ENCODE measurements around the gene LIN54.
"Not testable (repeated sequence)": the region's sequence is repeated elsewhere in the genome, so short reads cannot be mapped to it uniquely, and the experiment has no call there.

The LIN54 gene

GRCh38 chr4:83010522-83011318 is at the start of gene LIN54:
Gene LIN54 (minus strand): TSS chr4:83010823. CDS start chr4:82984844, 25,979 bp downstream.
- peak; percentile 59 for DNase-seq

GRCh38 chr4:83054928-83055327 is 44.3 kb upstream of the LIN54 start:
- DNase-seq: no peak

- not testable (repeated sequence) for DNase-seq
Observed at GRCh38 chr4:83048781-83049180, 38.2 kb upstream of the LIN54 start.

GRCh38 chr4:83046693-83047473 is 36.3 kb upstream of the LIN54 start:
- no peak for DNase-seq

GRCh38 chr4:83043801-83044407 is 33.3 kb upstream of the LIN54 start:
- no peak for DNase-seq

- not testable (repeated sequence) for DNase-seq
Observed at GRCh38 chr4:83043157-83043556, 32.5 kb upstream of the LIN54 start.

- no peak for DNase-seq
Observed at GRCh38 chr4:83040269-83040668, 29.6 kb upstream of the LIN54 start.

- DNase-seq: no peak
Observed at GRCh38 chr4:83036991-83037665, 26.5 kb upstream of the LIN54 start.

- DNase-seq: peak; percentile 40
Observed at GRCh38 chr4:83034630-83035494, 24.2 kb upstream of the LIN54 start, which contains the start of gene COPS4. Gene COPS4 (plus strand): TSS chr4:83035183. CDS start chr4:83035225, 42 bp downstream.

GRCh38 chr4:83029688-83030087 is 19.1 kb upstream of the LIN54 start:
- no peak for DNase-seq

GRCh38 chr4:83028976-83029375 is 18.4 kb upstream of the LIN54 start:
- no peak for DNase-seq

- DNase-seq: no peak
Observed at GRCh38 chr4:83025563-83025962, 14.9 kb upstream of the LIN54 start.

- DNase-seq: no peak
Observed at GRCh38 chr4:83024233-83024632, 13.6 kb upstream of the LIN54 start.

- not testable (repeated sequence) for DNase-seq
Observed at GRCh38 chr4:83023599-83023998, 13.0 kb upstream of the LIN54 start.

GRCh38 chr4:83022724-83023450 is 12.3 kb upstream of the LIN54 start:
- DNase-seq: no peak

GRCh38 chr4:83019794-83020494 is 9.3 kb upstream of the LIN54 start:
- no peak for DNase-seq

GRCh38 chr4:83013902-83014301 is 3.3 kb upstream of the LIN54 start:
- DNase-seq: no peak

- no peak for DNase-seq
Observed at GRCh38 chr4:83013420-83013867, 2.8 kb upstream of the LIN54 start.

- DNase-seq: peak; percentile 55
Observed at GRCh38 chr4:83012687-83013419, 2.2 kb upstream of the LIN54 start.

- no peak for DNase-seq
Observed at GRCh38 chr4:83012200-83012686, 1.6 kb upstream of the LIN54 start.

All from 8988T (cell line).